ENCODE data around the gene LRRC75A.
"Not testable (repeated sequence)": the region's sequence is repeated elsewhere in the genome, so short reads cannot be mapped to it uniquely, and the experiment has no call there.

The LRRC75A gene, protein sequence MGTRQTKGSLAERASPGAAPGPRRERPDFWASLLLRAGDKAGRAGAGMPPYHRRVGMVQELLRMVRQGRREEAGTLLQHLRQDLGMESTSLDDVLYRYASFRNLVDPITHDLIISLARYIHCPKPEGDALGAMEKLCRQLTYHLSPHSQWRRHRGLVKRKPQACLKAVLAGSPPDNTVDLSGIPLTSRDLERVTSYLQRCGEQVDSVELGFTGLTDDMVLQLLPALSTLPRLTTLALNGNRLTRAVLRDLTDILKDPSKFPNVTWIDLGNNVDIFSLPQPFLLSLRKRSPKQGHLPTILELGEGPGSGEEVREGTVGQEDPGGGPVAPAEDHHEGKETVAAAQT

DNA sequence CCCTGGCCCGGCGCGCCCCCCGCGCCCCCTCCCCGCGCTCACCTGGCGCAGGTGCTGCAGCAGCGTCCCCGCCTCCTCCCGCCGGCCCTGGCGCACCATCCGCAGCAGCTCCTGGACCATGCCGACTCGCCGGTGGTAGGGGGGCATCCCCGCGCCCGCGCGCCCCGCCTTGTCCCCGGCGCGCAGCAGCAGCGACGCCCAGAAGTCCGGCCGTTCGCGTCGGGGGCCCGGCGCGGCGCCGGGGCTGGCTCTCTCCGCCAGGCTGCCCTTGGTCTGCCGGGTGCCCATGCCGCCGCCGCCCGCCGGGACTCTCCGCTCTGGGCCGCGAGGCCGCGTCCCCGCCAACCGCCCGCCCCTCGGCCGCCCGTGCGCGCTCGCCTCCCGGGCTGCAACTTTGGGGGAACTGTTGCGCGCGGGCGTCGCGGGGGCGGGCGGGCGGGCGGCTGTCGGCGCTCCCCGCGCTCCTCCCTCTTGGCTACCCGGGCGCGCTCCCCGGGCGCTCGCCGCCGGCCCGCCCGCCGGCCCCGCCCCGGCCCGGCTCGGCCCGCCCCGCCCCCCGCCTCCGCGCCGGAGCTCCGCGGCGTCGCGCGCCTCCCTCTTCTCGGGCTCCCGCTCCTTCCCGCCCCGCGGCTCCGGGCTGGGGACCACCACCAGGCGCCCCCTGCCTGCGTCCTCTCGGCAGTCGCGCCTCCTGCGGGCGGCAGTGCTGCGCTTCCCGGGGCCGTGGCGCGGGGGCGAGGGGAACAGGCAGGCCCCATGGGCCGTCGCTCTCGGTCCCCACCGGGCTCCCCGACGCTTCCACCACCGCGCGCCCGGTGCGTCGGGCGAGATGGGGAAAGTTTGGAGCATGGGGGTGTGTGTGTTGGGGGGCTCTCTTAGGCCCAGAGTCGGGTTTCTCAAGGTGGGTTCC, at the start of gene LRRC75A:
Gene LRRC75A (minus strand): TSS at position 491 of the 910 bp plus-strand sequence. CDS start 203 bp downstream, at position 288.
- peak; percentile 44 for DNase-seq (ENCODE audit: low read depth)
- TF ChIP-seq, protein P1, sequence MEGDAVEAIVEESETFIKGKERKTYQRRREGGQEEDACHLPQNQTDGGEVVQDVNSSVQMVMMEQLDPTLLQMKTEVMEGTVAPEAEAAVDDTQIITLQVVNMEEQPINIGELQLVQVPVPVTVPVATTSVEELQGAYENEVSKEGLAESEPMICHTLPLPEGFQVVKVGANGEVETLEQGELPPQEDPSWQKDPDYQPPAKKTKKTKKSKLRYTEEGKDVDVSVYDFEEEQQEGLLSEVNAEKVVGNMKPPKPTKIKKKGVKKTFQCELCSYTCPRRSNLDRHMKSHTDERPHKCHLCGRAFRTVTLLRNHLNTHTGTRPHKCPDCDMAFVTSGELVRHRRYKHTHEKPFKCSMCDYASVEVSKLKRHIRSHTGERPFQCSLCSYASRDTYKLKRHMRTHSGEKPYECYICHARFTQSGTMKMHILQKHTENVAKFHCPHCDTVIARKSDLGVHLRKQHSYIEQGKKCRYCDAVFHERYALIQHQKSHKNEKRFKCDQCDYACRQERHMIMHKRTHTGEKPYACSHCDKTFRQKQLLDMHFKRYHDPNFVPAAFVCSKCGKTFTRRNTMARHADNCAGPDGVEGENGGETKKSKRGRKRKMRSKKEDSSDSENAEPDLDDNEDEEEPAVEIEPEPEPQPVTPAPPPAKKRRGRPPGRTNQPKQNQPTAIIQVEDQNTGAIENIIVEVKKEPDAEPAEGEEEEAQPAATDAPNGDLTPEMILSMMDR (IDR thresholded peaks at IDR 0.05; ENCODE audit: insufficient read depth, low read depth, low read length, missing control alignments) = no peak
- peak within 1 kb of the TSS; percentile 21; the same call in 1 of the 2 replicates for H3K4me3 ChIP-seq (ENCODE audit: low read depth, low read length)

DNA sequence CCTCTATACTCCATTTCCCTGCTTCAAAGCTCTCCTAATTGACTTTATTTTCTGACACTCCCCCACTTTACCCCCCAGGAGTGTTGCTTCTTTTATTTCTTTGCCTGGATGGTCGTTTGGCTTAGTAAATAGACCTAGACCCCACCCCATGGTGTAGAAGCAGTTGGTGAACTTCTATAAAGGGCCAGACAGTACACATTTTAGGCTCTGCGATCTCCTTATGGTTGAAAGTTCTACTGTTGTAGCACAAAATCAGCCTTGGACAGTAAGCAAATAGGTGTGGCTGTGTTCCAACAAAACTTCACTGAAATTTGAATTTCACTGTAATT, 45.1 kb upstream of the LRRC75A start:
- TF ChIP-seq, protein P1 (IDR thresholded peaks at IDR 0.05; ENCODE audit: insufficient read depth, low read depth, low read length, missing control alignments) = no peak
- DNase-seq (ENCODE audit: low read depth) = no peak
- H3K4me3 ChIP-seq (ENCODE audit: low read depth, low read length) = no peak overlapping the region

DNA sequence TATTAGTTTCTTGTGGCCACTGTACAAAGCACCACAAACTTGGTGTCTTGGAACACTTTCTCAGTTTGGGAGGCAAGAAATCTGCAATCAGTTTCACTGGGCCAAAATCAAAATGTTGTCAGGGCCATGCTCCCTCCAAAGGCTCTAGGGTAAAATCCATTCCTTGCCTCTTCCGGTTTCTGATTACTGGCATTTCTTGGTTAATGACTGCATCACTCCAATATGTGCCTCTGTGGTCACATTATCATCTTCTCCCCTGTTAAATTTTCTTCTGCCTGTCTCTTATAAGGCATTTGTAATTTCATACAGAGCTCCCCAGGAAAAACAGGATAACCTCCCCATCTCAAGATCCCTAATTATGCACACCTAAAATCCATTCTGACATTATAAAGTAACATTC, 42.2 kb upstream of the LRRC75A start:
- H3K4me3 ChIP-seq (ENCODE audit: low read depth, low read length) = no peak overlapping the region
- TF ChIP-seq, protein P1 (IDR thresholded peaks at IDR 0.05; ENCODE audit: insufficient read depth, low read depth, low read length, missing control alignments) = no peak
- no peak for DNase-seq (ENCODE audit: low read depth)

DNA sequence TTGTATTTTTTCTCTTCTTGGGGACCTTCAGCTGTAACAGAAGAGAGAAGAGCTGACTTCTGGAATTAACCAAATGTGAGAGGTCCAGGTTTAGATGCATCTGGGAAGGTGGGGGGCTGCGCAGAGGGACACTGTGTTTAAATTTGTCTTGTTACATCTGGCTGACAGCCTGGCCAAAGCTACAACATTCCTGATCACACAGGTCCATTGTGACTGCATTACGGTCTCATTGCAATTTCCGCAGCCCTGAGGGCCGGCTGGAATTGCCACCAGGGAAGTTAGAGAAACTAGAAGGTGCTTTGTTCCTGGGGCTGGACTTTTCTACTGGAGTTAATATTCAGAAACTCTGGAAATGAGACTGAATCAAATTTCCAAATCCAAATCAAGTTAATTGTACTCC, 37.9 kb upstream of the LRRC75A start:
- no peak for DNase-seq (ENCODE audit: low read depth)
- TF ChIP-seq, protein P1 (IDR thresholded peaks at IDR 0.05; ENCODE audit: insufficient read depth, low read depth, low read length, missing control alignments) = no peak

DNA sequence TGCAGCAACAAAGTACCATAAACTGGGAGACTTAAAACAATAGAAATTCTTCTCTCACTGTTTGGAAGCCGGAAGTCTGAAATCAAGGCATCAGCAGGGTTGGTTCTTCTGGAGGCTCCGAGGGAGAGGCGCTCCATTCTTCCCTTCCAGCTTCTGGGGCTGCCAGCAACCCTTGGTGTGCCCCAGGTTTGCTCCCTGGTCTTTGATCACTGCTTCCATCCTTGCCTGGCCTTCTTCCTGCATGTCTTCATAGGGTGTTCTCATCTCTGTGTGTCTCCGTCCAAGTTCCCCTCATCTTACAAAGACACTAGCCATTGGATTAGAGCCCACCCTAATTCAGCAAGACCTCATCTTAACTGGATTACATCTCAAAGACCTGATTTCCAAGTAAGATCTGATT, 35.3 kb upstream of the LRRC75A start:
- no peak overlapping the region for H3K4me3 ChIP-seq (ENCODE audit: low read depth, low read length)
- no peak for DNase-seq (ENCODE audit: low read depth)
- TF ChIP-seq, protein P1 (IDR thresholded peaks at IDR 0.05; ENCODE audit: insufficient read depth, low read depth, low read length, missing control alignments) = no peak

More for the DNA sequence above, 37.9 kb upstream of the LRRC75A start:
- no peak overlapping the region for H3K4me3 ChIP-seq (ENCODE audit: low read depth, low read length)

DNA sequence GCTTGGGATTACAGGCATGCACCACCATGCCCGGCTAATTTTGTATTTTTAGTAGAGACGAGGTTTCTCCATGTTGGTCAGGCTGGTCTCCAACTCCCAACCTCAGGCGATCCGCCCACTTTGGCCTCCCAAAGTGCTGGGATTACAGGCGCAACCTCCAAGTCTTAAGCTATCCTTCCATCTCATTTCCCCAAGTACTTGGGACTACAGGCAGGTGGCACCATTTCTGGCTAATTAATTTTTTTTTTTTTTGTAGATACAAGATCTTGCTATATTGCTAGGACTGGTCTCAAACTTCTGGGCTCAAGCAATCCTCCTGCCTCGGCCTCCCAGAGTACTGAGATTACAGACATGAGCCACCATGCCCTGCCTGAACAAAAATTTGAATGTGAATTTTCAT, 33.6 kb upstream of the LRRC75A start:
- DNase-seq (ENCODE audit: low read depth) = not testable (repeated sequence)

DNA sequence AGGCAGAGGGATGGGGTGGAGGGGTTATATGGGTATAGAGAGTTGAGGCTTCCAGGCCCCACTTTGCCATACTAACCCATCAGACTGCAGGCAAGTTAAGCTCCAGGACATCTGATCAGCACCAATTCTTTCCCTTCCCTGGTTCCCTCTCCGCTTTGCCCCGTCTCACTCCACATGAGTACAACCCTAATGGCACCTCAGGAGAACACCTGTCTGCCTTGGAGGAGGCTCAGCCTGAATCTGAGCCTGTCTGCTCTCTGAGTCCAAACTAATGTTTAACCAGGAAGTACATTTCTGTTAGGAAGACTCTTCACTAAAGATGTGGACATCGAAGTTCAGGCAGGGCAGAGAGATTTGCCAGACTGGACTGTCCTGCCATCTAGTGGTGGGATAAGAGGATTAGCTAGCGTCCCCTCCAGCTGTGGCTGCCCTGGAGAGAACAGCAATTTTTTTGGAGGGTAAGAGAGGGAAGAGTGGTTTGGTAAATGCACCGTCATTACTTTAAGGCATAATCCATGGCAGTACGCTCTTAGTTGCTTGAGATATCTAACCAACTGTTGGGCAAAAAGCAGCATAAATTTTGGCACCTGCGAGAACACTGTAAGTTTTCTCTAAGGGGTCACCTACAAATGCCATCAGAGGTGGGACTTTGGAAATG, 29.2 kb upstream of the LRRC75A start:
- DNase-seq (ENCODE audit: low read depth) = peak; percentile 88
- no peak overlapping the region for H3K4me3 ChIP-seq (ENCODE audit: low read depth, low read length)
- TF ChIP-seq, protein P1 (IDR thresholded peaks at IDR 0.05; ENCODE audit: insufficient read depth, low read depth, low read length, missing control alignments) = peak; percentile 84

More for the DNA sequence above, 33.6 kb upstream of the LRRC75A start:
- H3K4me3 ChIP-seq (ENCODE audit: low read depth, low read length) = not testable (repeated sequence)

Data from GM12865 (cell line).